GM12875 (cell line): ENCODE results near the gene EXD3.

Experiments
- H3K4me3 ChIP-seq: one replicate; pipeline ENCODE4 v1.5.1; 2011; ENCODE audit warnings: low read depth, low read length, control low read depth
- CTCF ChIP-seq: IDR thresholded peaks from 2 replicates; pipeline ENCODE4 v1.5.1; 2011; ENCODE audit warnings: low read depth, mild to moderate bottlenecking, control low read depth, inconsistent platforms, low read length, moderate library complexity, borderline replicate concordance; ENCODE audit not compliant: insufficient read depth

EXD3 gene

GRCh38 chr9:137426018-137426681 is 3.2 kb upstream of the EXD3 start:
- H3K4me3 ChIP-seq, result no peak overlapping the region
- TF ChIP-seq CTCF, result no peak

- H3K4me3 ChIP-seq, result peak overlapping the region; percentile 42
- no peak for TF ChIP-seq CTCF
Observed at GRCh38 chr9:137423514-137424291, 741 bp upstream of the EXD3 start.

- no peak for TF ChIP-seq CTCF
- H3K4me3 ChIP-seq, result peak overlapping the region; percentile 82
Observed at GRCh38 chr9:137421838-137422603, 941 bp downstream of the EXD3 start.

GRCh38 chr9:137417161-137418021 is 5.6 kb downstream of the EXD3 start:
- TF ChIP-seq CTCF, result no peak
- H3K4me3 ChIP-seq, result no peak overlapping the region

- H3K4me3 ChIP-seq, result no peak overlapping the region
- no peak for TF ChIP-seq CTCF
Observed at GRCh38 chr9:137416563-137417151, 6.3 kb downstream of the EXD3 start.

- TF ChIP-seq CTCF, result no peak
- no peak overlapping the region for H3K4me3 ChIP-seq
Observed at GRCh38 chr9:137416006-137416562, 6.9 kb downstream of the EXD3 start.
